ENCODE data around the gene PDGFA.

GRCh38 chr7:534075-534474, 14.4 kb upstream of the PDGFA start:
- TF ChIP-seq POLR2A (IDR thresholded peaks at IDR 0.05) = no peak
- TF ChIP-seq CTCF (IDR thresholded peaks at IDR 0.05) = no peak
- TF ChIP-seq EP300 (IDR thresholded peaks at IDR 0.05; ENCODE audit: low read depth) = no peak
